ENCODE measurements around the gene DNAH10.

The DNAH10 gene

GRCh38 chr12:123972457-123973401 lies 210.6 kb downstream of the DNAH10 start, which contains the start of the genes CCDC92 and ZNF664:
TSS of gene CCDC92 (minus strand) at chr12:123972831. CDS start at chr12:123944305, 28,526 bp downstream.
TSS of gene ZNF664 (plus strand) at chr12:123973215. CDS start at chr12:124012145, 38,930 bp downstream.
- Histone ChIP-seq H3K27me3 (ENCODE audit: control insufficient read depth in 1 of 2, insufficient read depth in 2 of 2, low read length in 2 of 2) (no peaks in the 10 kb centered on the region), H3K9me3 (ENCODE audit: low read length) (no peaks in the 10 kb centered on the region), H3K36me3 (ENCODE audit: insufficient read depth, low read length) (no peaks in the 10 kb centered on the region), H3K27ac (ENCODE audit: low read depth, low read length) (peak within 1 kb of the TSS; percentile 81), H3K4me1 (ENCODE audit: insufficient read depth, low read length) (peaks cover 29% of the 10 kb centered on the region), H3K4me3 (ENCODE audit: low read depth in 1 of 2, low read length in 2 of 2) (peak within 1 kb of the TSS; percentile 82 to 89), H3K9ac (ENCODE audit: low read length) (peak within 1 kb of the TSS; percentile 91)

- H3K27ac ChIP-seq (ENCODE audit: low read depth, low read length), result peak overlapping the region; percentile 16
- H3K36me3 ChIP-seq (ENCODE audit: insufficient read depth, low read length), result no peaks in the 10 kb centered on the region
- H3K4me1 ChIP-seq (ENCODE audit: insufficient read depth, low read length), result peaks cover 25% of the 10 kb centered on the region
- H3K9ac ChIP-seq (ENCODE audit: low read length), result peak overlapping the region; percentile 12
- H3K27me3 ChIP-seq (ENCODE audit: control insufficient read depth in 1 of 2, insufficient read depth in 2 of 2, low read length in 2 of 2), result no peaks in the 10 kb centered on the region
- H3K4me3 ChIP-seq (ENCODE audit: low read depth in 1 of 2, low read length in 2 of 2), result peak overlapping the region; percentile 44 to 56
- no peaks in the 10 kb centered on the region for H3K9me3 ChIP-seq (ENCODE audit: low read length)
Measured at GRCh38 chr12:123973552-123974341, 211.6 kb downstream of the DNAH10 start.

GRCh38 chr12:123976227-123976826 lies 214.2 kb downstream of the DNAH10 start:
- Histone ChIP-seq H3K9ac (ENCODE audit: low read length) (no peak overlapping the region), H3K9me3 (ENCODE audit: low read length) (no peaks in the 10 kb centered on the region), H3K36me3 (ENCODE audit: insufficient read depth, low read length) (no peaks in the 10 kb centered on the region), H3K27me3 (ENCODE audit: control insufficient read depth in 1 of 2, insufficient read depth in 2 of 2, low read length in 2 of 2) (no peaks in the 10 kb centered on the region), H3K27ac (ENCODE audit: low read depth, low read length) (no peak overlapping the region), H3K4me1 (ENCODE audit: insufficient read depth, low read length) (peaks cover 14% of the 10 kb centered on the region), H3K4me3 (ENCODE audit: low read depth in 1 of 2, low read length in 2 of 2) (no peak overlapping the region)

DNA sequence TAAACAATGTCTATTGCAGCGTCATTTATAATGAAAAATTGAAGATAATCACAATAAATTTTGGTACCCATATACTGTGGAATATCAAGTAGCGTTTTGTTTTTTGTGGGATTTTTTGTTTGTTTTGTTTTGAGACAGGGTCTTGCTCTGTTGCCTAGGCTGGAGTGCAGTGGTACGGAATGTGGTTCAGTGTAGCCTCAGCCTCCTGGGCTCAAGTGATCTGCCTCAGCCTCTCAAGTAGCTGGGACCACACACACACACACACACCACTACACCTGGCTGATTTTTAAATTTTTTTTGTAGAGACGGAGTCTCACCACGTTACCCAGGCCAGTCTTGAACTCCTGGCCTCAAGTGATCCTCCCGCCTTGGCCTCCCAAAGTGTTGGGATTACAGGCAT lies 217.5 kb downstream of the DNAH10 start:
- Histone ChIP-seq H3K9ac (ENCODE audit: low read length) (no peak overlapping the region), H3K4me1 (ENCODE audit: insufficient read depth, low read length) (peaks cover 5% of the 10 kb centered on the region), H3K27ac (ENCODE audit: low read depth, low read length) (no peak overlapping the region), H3K27me3 (ENCODE audit: control insufficient read depth in 1 of 2, insufficient read depth in 2 of 2, low read length in 2 of 2) (no peaks in the 10 kb centered on the region), H3K36me3 (ENCODE audit: insufficient read depth, low read length) (no peaks in the 10 kb centered on the region), H3K4me3 (ENCODE audit: low read depth in 1 of 2, low read length in 2 of 2) (no peak overlapping the region), H3K9me3 (ENCODE audit: low read length) (no peaks in the 10 kb centered on the region)

GRCh38 chr12:123982269-123982668 lies 220.2 kb downstream of the DNAH10 start:
- Histone ChIP-seq H3K9ac (ENCODE audit: low read length) (no peak overlapping the region), H3K36me3 (ENCODE audit: insufficient read depth, low read length) (no peaks in the 10 kb centered on the region), H3K4me3 (ENCODE audit: low read depth in 1 of 2, low read length in 2 of 2) (no peak overlapping the region), H3K9me3 (ENCODE audit: low read length) (no peaks in the 10 kb centered on the region), H3K4me1 (ENCODE audit: insufficient read depth, low read length) (no peaks in the 10 kb centered on the region), H3K27me3 (ENCODE audit: control insufficient read depth in 1 of 2, insufficient read depth in 2 of 2, low read length in 2 of 2) (no peaks in the 10 kb centered on the region), H3K27ac (ENCODE audit: low read depth, low read length) (no peak overlapping the region)

GRCh38 chr12:123983822-123984485 lies 221.9 kb downstream of the DNAH10 start:
- Histone ChIP-seq H3K9me3 (ENCODE audit: low read length) (no peaks in the 10 kb centered on the region), H3K9ac (ENCODE audit: low read length) (no peak overlapping the region)

DNA sequence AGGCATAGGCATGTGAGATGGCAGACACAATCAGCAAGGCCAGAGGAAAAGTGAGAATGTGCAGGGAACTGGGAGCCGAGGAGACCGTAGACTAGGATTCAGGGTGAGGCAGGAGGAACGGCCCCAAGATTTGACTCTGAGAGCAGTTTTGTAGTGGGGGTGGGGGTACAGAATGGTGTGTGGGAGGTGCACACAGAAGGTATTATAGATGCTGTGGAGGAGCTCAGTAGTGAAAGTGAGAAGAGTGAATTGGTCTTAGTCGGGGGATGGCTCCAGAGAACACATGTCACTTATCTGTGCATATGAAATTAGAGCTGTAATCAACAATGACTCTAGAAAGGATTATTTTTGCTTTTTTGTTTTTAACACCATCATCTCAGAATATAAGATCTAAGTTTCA lies 222.8 kb downstream of the DNAH10 start:
- Histone ChIP-seq H3K9me3 (ENCODE audit: low read length) (no peaks in the 10 kb centered on the region), H3K27ac (ENCODE audit: low read depth, low read length) (no peak overlapping the region)

More at GRCh38 chr12:123983822-123984485, 221.9 kb downstream of the DNAH10 start:
- Histone ChIP-seq H3K27ac (ENCODE audit: low read depth, low read length) (no peak overlapping the region), H3K27me3 (ENCODE audit: control insufficient read depth in 1 of 2, insufficient read depth in 2 of 2, low read length in 2 of 2) (no peaks in the 10 kb centered on the region), H3K36me3 (ENCODE audit: insufficient read depth, low read length) (peaks cover 10% of the 10 kb centered on the region), H3K4me3 (ENCODE audit: low read depth in 1 of 2, low read length in 2 of 2) (no peak overlapping the region), H3K4me1 (ENCODE audit: insufficient read depth, low read length) (no peaks in the 10 kb centered on the region)

More for the DNA sequence above, 222.8 kb downstream of the DNAH10 start:
- Histone ChIP-seq H3K4me1 (ENCODE audit: insufficient read depth, low read length) (no peaks in the 10 kb centered on the region), H3K27me3 (ENCODE audit: control insufficient read depth in 1 of 2, insufficient read depth in 2 of 2, low read length in 2 of 2) (no peaks in the 10 kb centered on the region), H3K9ac (ENCODE audit: low read length) (no peak overlapping the region), H3K36me3 (ENCODE audit: insufficient read depth, low read length) (peaks cover 16% of the 10 kb centered on the region), H3K4me3 (ENCODE audit: low read depth in 1 of 2, low read length in 2 of 2) (no peak overlapping the region)
